H1 (cell line): Measurements from ENCODE around the gene RGP1. TPM values are rescaled to one million over a fixed set of nuclear protein-coding genes. Genes with fewer than 3 reads are reported as not detected.

Source experiments
- ASH2L ChIP-seq: fragments of 200-600, 300-600 bp; sonication (generic); IDR thresholded peaks from one replicate; pipeline ENCODE4 v1.7.1; 2017; ENCODE audit warnings: low read length
- CTCF ChIP-seq, 3 experiments: IDR thresholded peaks; 1 replicate in 2 of 3; 2 replicates in 1 of 3; pipeline versions ENCODE4 v1.5.1 to v1.6.1; 2011; ENCODE audit warnings: low read length in 3 of 3, mild to moderate bottlenecking in 3 of 3, inconsistent platforms in 2 of 3, low read depth in 1 of 3, moderate library complexity in 1 of 3; ENCODE audit not compliant: insufficient read depth in 1 of 3; ENCODE audit errors: control extremely low read depth in 1 of 3
- HDAC6 ChIP-seq: IDR thresholded peaks from one replicate; pipeline ENCODE4 v1.7.1; 2012; ENCODE audit warnings: low read depth, mild to moderate bottlenecking, inconsistent platforms, low read length, moderate library complexity
- JUN ChIP-seq: IDR thresholded peaks from 2 replicates; pipeline ENCODE4 v1.6.1; 2011; ENCODE audit warnings: low read depth, mild to moderate bottlenecking, improper control_type of control experiment, low read length
- NRF1 ChIP-seq: IDR thresholded peaks from 2 replicates; pipeline ENCODE4 v1.6.1; 2011; ENCODE audit warnings: mild to moderate bottlenecking, low read depth, low read length, improper control_type of control experiment
- RBBP5 ChIP-seq: IDR thresholded peaks from 2 replicates; pipeline ENCODE4 v1.7.1; 2012; ENCODE audit warnings: low read depth, mild to moderate bottlenecking, inconsistent platforms, low read length, moderate library complexity, borderline replicate concordance
- RXRA ChIP-seq: IDR thresholded peaks from 2 replicates; pipeline ENCODE4 v1.6.1; 2011; ENCODE audit warnings: low read depth, mild to moderate bottlenecking, low read length, moderate library complexity; ENCODE audit not compliant: insufficient read depth
- SIN3A ChIP-seq, 2 experiments: IDR thresholded peaks in 1 of 2; conservative IDR thresholded peaks in 1 of 2; 2 replicates each; pipeline ENCODE4 v1.6.1; 2011 to 2012; ENCODE audit warnings: low read length in 2 of 2, improper control_type of control experiment in 1 of 2, low read depth in 1 of 2, mild to moderate bottlenecking in 1 of 2
- SP4 ChIP-seq: IDR thresholded peaks from 2 replicates; pipeline ENCODE4 v1.6.1; 2012; ENCODE audit warnings: low read length, inconsistent platforms
- SRF ChIP-seq: IDR thresholded peaks from 2 replicates; pipeline ENCODE4 v1.6.1; 2011; ENCODE audit warnings: mild to moderate bottlenecking, low read depth, low read length, moderate library complexity
- TAF1 ChIP-seq: IDR thresholded peaks from 2 replicates; pipeline ENCODE4 v1.6.1; 2011; ENCODE audit warnings: mild to moderate bottlenecking, low read depth, low read length
- TAF7 ChIP-seq: optimal IDR thresholded peaks from 2 replicates; pipeline ENCODE3; 2011; ENCODE audit warnings: low read depth, mild to moderate bottlenecking, inconsistent platforms, low read length, moderate library complexity, borderline replicate concordance
- TEAD4 ChIP-seq: IDR thresholded peaks from 2 replicates; pipeline ENCODE4 v1.6.1; 2012; ENCODE audit warnings: low read depth, low read length, inconsistent platforms, mixed read lengths
- YY1 ChIP-seq: IDR thresholded peaks from 2 replicates; pipeline ENCODE4 v1.6.1; 2011; ENCODE audit warnings: low read depth, mild to moderate bottlenecking, low read length
- polyA plus RNA-seq, 7 experiments: library from polyadenylated mRNA; depleted of rRNA in 3 of 7; stranded (reverse) in 5 of 7; unstranded in 2 of 7; fragments of >200 nt in 5 of 7; fragments of 200-250 nt in 2 of 7; gene quantifications; 1 replicate in 5 of 7; 2 replicates in 1 of 7; 4 replicates in 1 of 7; pipeline versions ENCODE4 v1.2.1 to v1.2.3, GENCODE V29; 2011 to 2013; ENCODE audit warnings: missing spikeins in 2 of 7, mixed read lengths in 2 of 7
- total RNA-seq: library from RNA; stranded (reverse); fragmentation: NEBNext Ultra II Directional; extraction: Animal tissue kit (Norgen Biotek cat#: 25700); gene quantifications from 2 replicates; pipeline ENCODE4 v1.2.1, GENCODE V29; 2021
- TF ChIP-seq, protein P1 (sequence below): IDR thresholded peaks from 2 replicates; pipeline ENCODE4 v1.6.1; 2012; ENCODE audit warnings: low read length, inconsistent platforms

The RGP1 gene
- total and polyA plus RNA-seq, 2 of the 8 experiments (the other 6 are each of a cell fraction or from before 2014, with no cell fraction given), result 11.8 to 22.7 TPM

- TF ChIP-seq SRF (peak; percentile 79; the same call in 1 of the 2 replicates), ASH2L (peak; percentile 98), RXRA (no peak), JUN (no peak), SP4 (no peak), TEAD4 (peak; percentile 98), NRF1 (no peak), CTCF (IDR thresholded peaks at IDR 0.05; ENCODE audit: control extremely low read depth in 1 of 3, insufficient read depth in 1 of 3, low read depth in 1 of 3, low read length in 3 of 3) (no peak), YY1 (peak; percentile 54; the same call in 1 of the 2 replicates), RBBP5 (peak; percentile 97), TAF1 (no peak), HDAC6 (no peak), SIN3A (conservative IDR thresholded peaks at IDR 0.05 in 1 of 2, IDR thresholded peaks at IDR 0.05 in 1 of 2; ENCODE audit: low read depth in 1 of 2, low read length in 2 of 2) (no peak; a peak in 1 of 4 replicates), TAF7 (no peak)
- TF ChIP-seq, protein P1, sequence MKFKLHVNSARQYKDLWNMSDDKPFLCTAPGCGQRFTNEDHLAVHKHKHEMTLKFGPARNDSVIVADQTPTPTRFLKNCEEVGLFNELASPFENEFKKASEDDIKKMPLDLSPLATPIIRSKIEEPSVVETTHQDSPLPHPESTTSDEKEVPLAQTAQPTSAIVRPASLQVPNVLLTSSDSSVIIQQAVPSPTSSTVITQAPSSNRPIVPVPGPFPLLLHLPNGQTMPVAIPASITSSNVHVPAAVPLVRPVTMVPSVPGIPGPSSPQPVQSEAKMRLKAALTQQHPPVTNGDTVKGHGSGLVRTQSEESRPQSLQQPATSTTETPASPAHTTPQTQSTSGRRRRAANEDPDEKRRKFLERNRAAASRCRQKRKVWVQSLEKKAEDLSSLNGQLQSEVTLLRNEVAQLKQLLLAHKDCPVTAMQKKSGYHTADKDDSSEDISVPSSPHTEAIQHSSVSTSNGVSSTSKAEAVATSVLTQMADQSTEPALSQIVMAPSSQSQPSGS, result peak; percentile 40; the same call in 1 of the 2 replicates
Observed at GRCh38 chr9:35728041-35728971, 20.8 kb upstream of the RGP1 start (continued).
